HepG2 (cell line): ENCODE results near the gene CAMTA1. TPM values are rescaled to one million over a fixed set of nuclear protein-coding genes. Genes with fewer than 3 reads are reported as not detected.

Experiments used
- ATAC-seq: fragments of 200-7000 bp; cut with Tn5 transposase; 3 replicates; pipeline ENCODE4 v1.9.1; 2020; ENCODE audit warnings: mild to moderate bottlenecking, moderate library complexity
- BruUV-seq: library from RNA; stranded (reverse); fragments of 400-500 nt; replicated peaks from 2 replicates; lab custom pipeline; 2021; lab: Mats Ljungman, UMichigan
- CTCF ChIA-PET: fragments of 300-600 bp; formaldehyde crosslinking; extraction: SDS; loops from one replicate; lab custom pipeline; 2021; ENCODE audit warnings: low total read pairs, inconsistent platforms, low intra/inter-chr PET ratio; lab: Yijun Ruan, JAX
- POLR2A ChIA-PET: fragments of 350-600 bp; sonication (Branson Sonifier 250); formaldehyde crosslinking; loops from one replicate; lab custom pipeline; 2020; ENCODE audit warnings: antibody characterized with exemption, inconsistent platforms; lab: Yijun Ruan, JAX
- DNase-seq: peaks from one replicate; pipeline ENCODE4 v3.0.0-alpha.2; 2015; ENCODE audit warnings: low spot score
- FAIRE-seq: peaks from 3 replicates; lab custom pipeline; 2011; peaks lifted over from hg19 to GRCh38; lab: Jason Lieb, UNC
- H2AFZ ChIP-seq: one replicate; pipeline ENCODE4 v1.6.1; 2011; ENCODE audit warnings: low read length, inconsistent platforms
- H3K27ac ChIP-seq: fragments of 300-600 bp; 3 replicates; pipeline ENCODE4 v1.8.0; 2011; ENCODE audit warnings: mixed run types, mild to moderate bottlenecking, mixed read lengths, low read length, inconsistent platforms; ENCODE audit not compliant: insufficient read depth; ENCODE audit errors: extremely low read length
- H3K27me3 ChIP-seq, 2 experiments: fragments of 200-600 bp in 1 of 2; 2 replicates in 1 of 2; 3 replicates in 1 of 2; pipeline versions ENCODE4 v1.6.0 to v1.8.0; 2011; ENCODE audit warnings: low read length in 2 of 2, mild to moderate bottlenecking in 2 of 2, moderate library complexity in 2 of 2, inconsistent platforms in 1 of 2; ENCODE audit not compliant: insufficient read depth in 2 of 2, control insufficient read depth in 1 of 2
- H3K36me3 ChIP-seq, 2 experiments: fragments of 200-600 bp in 1 of 2; replicated peaks in 1 of 2; 2 replicates in 1 of 2; 3 replicates in 1 of 2; pipeline versions ENCODE4 v1.5.1 to v1.8.0; 2011; ENCODE audit warnings: low read length in 2 of 2, inconsistent platforms in 1 of 2; ENCODE audit not compliant: insufficient read depth in 2 of 2, control insufficient read depth in 1 of 2
- H3K4me1 ChIP-seq: 2 replicates; pipeline ENCODE4 v1.5.1; 2012; ENCODE audit warnings: low read length, inconsistent platforms; ENCODE audit not compliant: insufficient read depth
- H3K4me2 ChIP-seq: 2 replicates; pipeline ENCODE4 v1.6.0; 2011; ENCODE audit warnings: low read depth, low read length, inconsistent platforms
- H3K4me3 ChIP-seq, 3 experiments: fragments of 200-600 bp in 1 of 3; sonication (generic), shearing (Covaris generic) in 1 of 3; replicated peaks in 1 of 3; 2 replicates each; pipeline ENCODE4 v1.5.1; 2011 to 2016; ENCODE audit warnings: low read length in 3 of 3, inconsistent platforms in 2 of 3, low read depth in 2 of 3, mild to moderate bottlenecking in 2 of 3, control low read depth in 1 of 3, mixed read lengths in 1 of 3; ENCODE audit not compliant: insufficient read depth in 1 of 3
- H3K79me2 ChIP-seq: one replicate; pipeline ENCODE4 v1.6.1; 2011; ENCODE audit warnings: low read length, inconsistent platforms; ENCODE audit not compliant: insufficient read depth
- H3K9ac ChIP-seq: 2 replicates; pipeline ENCODE4 v1.6.0; 2011; ENCODE audit warnings: mild to moderate bottlenecking, low read depth, low read length, inconsistent platforms; ENCODE audit not compliant: insufficient read depth
- H3K9me3 ChIP-seq: 2 replicates; pipeline ENCODE4 v1.5.1; 2012; ENCODE audit warnings: mild to moderate bottlenecking, low read length
- H4K20me1 ChIP-seq: 2 replicates; pipeline ENCODE4 v1.6.0; 2011; ENCODE audit warnings: inconsistent platforms, mild to moderate bottlenecking, low read length, moderate library complexity; ENCODE audit not compliant: insufficient read depth
- MAFK ChIP-seq, 2 experiments: IDR thresholded peaks in 1 of 2; conservative IDR thresholded peaks in 1 of 2; 2 replicates each; pipeline ENCODE4 v1.6.1; 2011; ENCODE audit warnings: improper control_type of control experiment in 2 of 2, low read length in 2 of 2
- TIGD3 ChIP-seq: sonication (generic); formaldehyde crosslinking; IDR thresholded peaks from 2 replicates; pipeline ENCODE4 v1.5.1; 2020; ENCODE audit warnings: mild to moderate bottlenecking, missing genetic modification reagents, borderline replicate concordance
- WGBS: methylation state at CpG from one replicate; pipeline ENCODE4 v1.1.6; 2017; ENCODE audit warnings: low lambda C conversion rate; 5-methylcytosine and 5-hydroxymethylcytosine counted together
- in situ Hi-C: cut with HindIII; loops from 2 replicates; pipeline ENCODE4 v1.10.0; 2017; ENCODE audit warnings: low pct_unique_long_range_greater_than_20kb; ENCODE audit not compliant: extremely low pct_ligation_motif_present
- intact Hi-C: fragments of 100-400 bp; cut with micrococcal nuclease; formaldehyde crosslinking; loops from one replicate; pipeline ENCODE4 v1.10.0; 2022; ENCODE audit not compliant: unreplicated experiment
- polyA plus RNA-seq, 8 experiments: library from polyadenylated mRNA; depleted of rRNA in 3 of 8; stranded (reverse) in 7 of 8; unstranded in 1 of 8; fragments of >200 nt; fragmentation: Illumina TruSeq in 4 of 8; extraction: Trizol in 4 of 8; gene quantifications; 2 replicates each; pipeline versions ENCODE4 v1.2.1 to v1.2.3, GENCODE V29; 2011 to 2016; ENCODE audit warnings: low read depth in 4 of 8, missing spikeins in 1 of 8, mixed read lengths in 1 of 8; ENCODE audit not compliant: insufficient read depth in 1 of 8
- total RNA-seq, 5 experiments: library from RNA; depleted of rRNA; stranded (reverse); fragments of >200 nt; fragmentation: Illumina TruSeq; extraction: Trizol; gene quantifications; 2 replicates each; pipeline ENCODE4 v1.2.3, GENCODE V29; 2016; ENCODE audit warnings: low read depth in 1 of 5

Gene CAMTA1
- total and polyA plus RNA-seq, 2 of the 13 experiments (the other 11 are each of a cell fraction or from before 2014, with no cell fraction given): 25.0 to 36.4 TPM

GRCh38 chr1:7454895-7455784, 669.9 kb downstream of the CAMTA1 start:
- ChIA-PET POLR2A (no interaction called here), CTCF (interaction anchor here (1.3 kb wide), 1 partner anchor 192 kb away, joined by 6 read pairs; no protein-coding TSS in a partner anchor)
- intact Hi-C loops (no loop called here), in situ Hi-C loops (loop anchor here (5.0 kb wide), 1 partner anchor 192 kb away; no protein-coding TSS in a partner anchor)
- 28% methylated on average over 20 of the region's 30 CpGs for WGBS
- Histone ChIP-seq H2AFZ (no peak overlapping the region), H3K79me2 (no peaks in the 10 kb centered on the region), H3K4me2 (no peak overlapping the region), H3K36me3 (no peaks in the 10 kb centered on the region), H3K9me3 (no peaks in the 10 kb centered on the region), H3K4me3 (no peak overlapping the region), H4K20me1 (no peaks in the 10 kb centered on the region; the same call in 1 of the 2 replicates), H3K4me1 (no peaks in the 10 kb centered on the region), H3K27ac (no peak overlapping the region), H3K9ac (no peak overlapping the region), H3K27me3 (peaks cover 5 to 45% of the 10 kb centered on the region in 2 experiments; a peak in 4 of 5 replicates)
- FAIRE-seq (no peak), DNase-seq (no peak), ATAC-seq (no peak)
- TF ChIP-seq TIGD3 (CRISPR knock-in tag) (no peak), MAFK (conservative IDR thresholded peaks at IDR 0.05 in 1 of 2, IDR thresholded peaks at IDR 0.05 in 1 of 2; ENCODE audit: low read length in 2 of 2) (peak; percentile 31 to 51; a peak in 3 of 4 replicates)
- BruUV-seq: no TSS peak
